Stimulated activated CD4-positive, alpha-beta T cell treated with anti-CD3 and anti-CD28 coated beads, Interleukin-1b, Interleukin-23, amount 100 ng/mL, for 1 hour (primary cell): ENCODE data around the gene CENPW.

ENCODE experiments used
- DNase-seq, 2 donors: peaks; one replicate each; pipeline ENCODE4 v3.0.0-alpha.2; 2020; ENCODE audit warnings: low read depth in 2 of 2

The CENPW gene

DNA sequence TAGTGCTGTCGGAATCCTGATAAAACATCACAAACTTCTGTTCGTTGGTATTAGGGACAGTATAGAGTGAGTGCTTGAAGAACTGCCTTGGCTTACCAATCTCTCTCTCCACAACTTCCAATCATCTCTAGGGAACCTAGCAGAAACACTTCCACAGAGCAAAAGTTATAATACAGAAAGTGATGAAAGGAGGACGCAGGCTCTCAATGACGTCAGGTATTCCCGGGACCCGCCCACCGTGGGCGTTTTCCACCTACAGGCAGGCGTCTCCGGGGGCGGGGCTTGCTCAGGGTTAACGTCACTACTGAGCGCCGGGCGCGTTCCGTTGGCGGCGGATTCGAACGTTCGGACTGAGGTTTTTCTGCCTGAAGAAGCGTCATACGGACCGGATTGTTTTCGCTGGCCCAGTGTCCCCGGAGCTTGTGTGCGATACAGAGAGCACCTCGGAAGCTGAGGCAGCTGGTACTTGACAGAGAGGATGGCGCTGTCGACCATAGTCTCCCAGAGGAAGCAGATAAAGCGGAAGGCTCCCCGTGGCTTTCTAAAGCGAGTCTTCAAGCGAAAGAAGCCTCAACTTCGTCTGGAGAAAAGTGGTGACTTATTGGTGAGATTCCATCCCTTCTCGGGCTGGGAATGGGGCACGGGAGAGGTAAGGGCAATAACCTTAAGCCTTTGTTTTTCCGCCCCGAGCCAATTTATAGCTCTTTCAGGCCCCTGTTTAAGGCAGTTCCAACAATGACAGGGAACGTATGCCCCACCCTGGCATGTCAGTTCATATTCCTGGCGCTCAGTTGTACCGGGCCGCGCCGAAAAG, at the start of gene CENPW:
TSS of gene CENPW (plus strand) at position 320 of the 814 bp plus-strand sequence. CDS start at position 479, 159 bp downstream.
- DNase-seq = peak; percentile 63 to 95

DNA sequence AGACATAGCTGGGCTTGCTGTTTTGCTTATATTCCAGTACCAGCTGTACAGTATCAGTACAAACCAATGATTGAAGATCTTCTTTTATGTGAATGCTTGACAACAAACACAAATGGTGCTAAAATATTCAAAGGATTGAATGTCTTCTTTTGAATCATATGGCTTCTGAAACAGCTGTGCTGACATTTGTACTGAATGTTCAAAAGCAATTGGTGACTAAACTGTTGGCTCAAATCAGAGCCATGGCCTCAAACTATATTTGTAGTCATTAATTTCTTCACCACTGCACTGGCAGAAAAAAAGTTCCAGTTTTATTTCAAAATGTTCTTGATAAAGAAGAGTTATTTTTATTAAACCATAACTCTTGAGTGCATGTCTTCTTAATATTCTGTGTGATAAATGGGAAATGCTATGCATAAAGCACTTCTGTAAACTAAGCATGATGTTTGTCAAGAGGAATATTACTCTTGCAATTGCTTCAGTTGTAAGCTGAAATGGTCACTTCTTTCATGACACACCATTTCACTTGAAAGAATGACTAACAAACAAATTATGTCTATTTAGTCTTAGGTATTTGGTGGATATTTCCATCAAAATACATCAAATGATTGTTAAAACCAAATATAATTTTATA, 45.9 kb upstream of the CENPW start:
- no peak for DNase-seq

DNA sequence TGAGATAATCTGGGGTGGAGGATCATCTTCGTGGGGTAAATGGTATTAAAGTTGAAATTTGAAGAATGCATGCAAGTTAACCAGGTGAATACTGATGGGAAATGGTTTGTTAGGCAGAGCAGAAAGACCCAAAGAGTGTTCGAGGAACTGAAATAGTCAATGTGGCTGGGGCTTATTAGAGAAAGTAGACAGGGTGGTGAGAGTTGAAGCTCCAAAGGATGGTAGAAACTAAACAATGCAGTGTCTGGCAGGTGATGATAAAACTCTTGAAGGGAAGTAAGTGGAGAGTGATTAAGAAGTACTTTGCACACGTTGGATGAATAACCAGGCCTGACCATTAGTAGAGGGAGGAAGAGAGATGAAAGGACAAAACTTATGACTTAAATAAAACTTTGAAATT, 39.8 kb upstream of the CENPW start:
- no peak for DNase-seq

DNA sequence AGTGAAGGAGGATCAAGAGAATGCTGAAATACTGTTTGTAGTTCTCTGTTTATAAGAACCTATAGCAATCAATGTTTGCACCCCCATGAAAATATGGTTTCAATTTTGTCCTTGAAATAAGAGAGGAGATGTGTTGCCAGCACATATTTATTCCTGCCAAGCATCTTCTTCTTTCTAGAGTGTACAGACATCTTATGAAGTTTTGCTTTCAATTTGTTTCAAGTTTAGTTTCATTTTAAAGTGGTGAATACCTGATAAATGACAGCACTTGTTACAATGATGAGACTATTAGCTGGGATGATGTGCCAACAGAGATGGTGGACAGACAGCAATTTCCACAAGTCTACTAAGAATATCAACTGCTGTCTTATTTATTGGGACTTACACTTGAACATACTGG, 39.2 kb upstream of the CENPW start:
- DNase-seq = no peak

DNA sequence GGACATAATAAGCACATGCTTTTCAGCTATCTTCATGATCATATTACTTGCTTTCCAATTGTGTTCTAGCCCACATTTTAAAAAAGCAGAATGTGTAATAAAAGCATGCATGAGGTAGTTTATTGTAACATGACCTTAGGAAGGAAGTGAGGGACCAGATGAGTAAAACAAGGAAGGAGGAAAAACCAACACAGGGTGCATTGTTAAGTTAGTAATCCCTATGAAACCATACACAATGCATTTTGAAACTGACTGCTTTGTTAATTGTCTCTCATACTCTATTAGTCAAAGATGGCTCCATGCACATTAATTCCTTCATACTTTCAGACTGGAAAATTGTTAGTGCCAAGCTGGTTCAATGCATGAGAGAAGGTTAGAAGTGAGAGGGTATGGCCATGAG, 37.7 kb upstream of the CENPW start:
- no peak for DNase-seq

DNA sequence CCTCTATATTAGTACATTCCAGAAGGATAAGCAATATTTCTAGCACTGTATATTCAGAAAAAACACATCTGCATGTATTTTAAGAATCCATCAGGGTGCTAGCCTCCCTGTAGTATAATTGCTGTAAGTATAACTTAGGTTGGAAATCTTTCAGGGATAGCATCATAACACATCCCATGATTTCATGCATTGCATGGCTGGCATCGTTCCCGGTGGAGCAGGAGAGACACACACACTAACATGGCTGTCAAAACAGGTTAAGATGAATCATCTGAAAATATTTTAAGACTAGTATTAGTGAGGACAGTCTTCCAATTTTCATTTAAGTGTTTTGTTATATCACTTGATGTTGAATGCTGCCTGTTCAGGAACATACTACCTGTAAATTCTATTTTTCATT, 32.1 kb upstream of the CENPW start:
- no peak for DNase-seq

DNA sequence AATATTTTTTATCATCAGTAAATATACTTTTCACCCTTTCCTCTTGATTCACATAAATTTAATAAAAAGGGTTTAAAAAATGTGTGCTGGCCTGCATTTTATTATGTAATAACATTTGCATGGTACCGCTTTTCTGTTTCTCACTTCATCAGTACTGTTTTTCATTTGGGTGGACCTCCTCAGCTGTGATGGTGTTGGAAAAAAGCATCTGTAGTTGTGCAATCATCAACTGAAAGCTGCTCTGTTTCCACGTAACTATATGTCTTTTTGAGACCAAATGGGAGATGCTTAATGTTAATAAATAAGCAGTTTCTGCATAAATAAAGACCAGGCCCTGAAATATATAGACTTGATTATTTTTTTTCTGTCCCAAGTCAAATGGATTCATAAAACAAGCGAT, 31.6 kb upstream of the CENPW start:
- no peak for DNase-seq

DNA sequence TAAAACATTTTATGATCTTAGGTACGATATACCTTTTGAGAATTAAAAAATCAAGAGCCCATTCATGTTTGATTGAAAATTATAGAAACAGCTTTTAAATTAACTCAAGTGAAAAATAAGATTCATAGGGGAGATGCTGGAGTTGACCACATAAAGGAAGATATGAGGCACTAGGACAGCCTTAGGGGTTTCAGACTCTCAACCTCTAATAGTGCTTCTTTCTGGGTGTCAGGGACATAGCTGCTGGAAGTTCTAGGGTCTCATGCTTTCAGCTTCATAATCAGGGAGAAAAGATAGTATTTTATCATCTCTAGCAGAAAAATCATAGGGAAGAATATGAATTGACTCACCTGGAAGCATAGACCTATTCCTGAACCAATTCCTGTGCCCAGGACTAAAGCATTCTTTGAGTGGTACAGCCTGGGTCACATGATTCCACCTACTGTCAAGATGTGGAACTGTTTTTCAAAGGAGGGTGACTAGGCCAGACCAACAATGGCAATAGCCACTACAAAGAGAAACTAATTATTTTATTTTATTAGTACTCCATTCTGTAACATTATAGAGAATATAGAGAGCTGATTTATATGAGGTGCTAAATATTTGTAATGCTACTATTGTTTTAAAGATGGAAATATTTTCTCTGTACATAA, 27.8 kb upstream of the CENPW start:
- DNase-seq = no peak

DNA sequence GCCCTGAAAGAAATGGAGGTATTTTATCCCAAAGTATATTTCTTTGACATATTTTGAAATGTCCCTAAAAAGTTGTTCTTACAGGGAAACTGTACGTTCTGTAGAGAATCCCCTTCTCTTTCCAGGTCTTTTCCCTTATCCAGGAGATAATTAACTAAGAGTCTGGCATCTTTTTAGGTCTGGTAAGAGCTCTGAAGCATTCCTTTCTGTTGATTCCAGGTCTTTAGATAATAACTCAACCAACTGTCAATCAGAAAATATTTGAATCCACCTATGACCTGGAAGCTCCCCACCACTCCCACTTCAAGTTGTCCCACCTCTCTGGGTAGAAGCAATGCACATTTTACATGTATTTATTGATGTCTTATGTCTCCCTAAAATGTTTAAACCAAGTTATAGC, 26.0 kb upstream of the CENPW start:
- no peak for DNase-seq

DNA sequence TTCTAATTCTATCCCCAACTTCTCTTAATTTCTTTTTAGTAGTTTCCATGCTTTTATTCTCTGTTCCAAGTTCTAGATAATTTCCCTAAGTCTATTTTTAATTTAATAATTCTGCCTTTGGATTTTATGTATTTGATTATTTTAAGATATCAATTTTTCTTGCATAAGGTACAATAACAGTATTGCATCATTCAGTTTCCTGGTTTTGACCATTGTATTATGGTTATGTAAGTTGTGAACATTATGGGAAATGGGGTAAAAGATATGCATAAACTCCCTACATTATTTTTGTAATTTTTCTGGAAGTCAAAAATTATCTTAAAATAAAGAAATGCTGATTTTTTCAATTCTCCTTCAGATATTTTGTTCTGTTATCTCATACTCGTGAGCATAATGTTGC, 21.1 kb upstream of the CENPW start:
- DNase-seq = no peak

DNA sequence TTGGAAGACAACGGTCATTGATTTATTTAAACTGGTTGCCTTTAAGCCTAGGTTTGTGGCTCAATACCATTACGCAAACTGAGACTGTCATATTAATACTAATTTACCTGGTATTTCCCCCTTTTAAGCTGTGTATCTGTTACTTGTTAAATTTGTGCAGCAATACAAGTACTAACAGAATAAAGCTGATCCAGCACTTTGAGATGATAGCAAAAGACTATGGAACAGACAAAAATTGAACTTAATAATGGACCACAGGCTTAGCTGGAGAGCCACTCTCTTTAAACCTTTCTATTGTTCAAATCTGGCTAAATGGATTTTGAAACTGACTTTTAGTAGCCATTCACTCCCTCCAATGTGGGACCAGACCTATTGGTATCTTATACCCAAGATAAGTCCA, 6.2 kb upstream of the CENPW start:
- DNase-seq = no peak

DNA sequence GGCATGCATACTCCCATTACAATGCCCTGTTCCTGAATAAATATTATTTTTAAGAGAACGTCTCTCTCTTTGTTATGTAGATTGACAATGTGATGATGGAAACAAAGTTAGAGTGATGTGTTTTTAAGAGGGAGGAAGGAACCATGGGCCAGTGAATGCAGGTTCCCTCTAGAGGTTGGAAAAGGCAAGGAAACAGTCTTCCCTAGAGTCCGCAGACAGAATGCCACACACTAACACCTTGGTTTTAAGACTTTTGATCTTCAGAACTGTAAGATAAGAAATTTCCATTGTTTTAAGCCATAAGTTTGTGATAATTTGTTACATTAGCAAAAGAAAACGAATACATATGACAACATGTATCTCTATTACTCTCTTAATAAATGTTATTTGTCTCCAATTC, 4.7 kb upstream of the CENPW start:
- no peak for DNase-seq

DNA sequence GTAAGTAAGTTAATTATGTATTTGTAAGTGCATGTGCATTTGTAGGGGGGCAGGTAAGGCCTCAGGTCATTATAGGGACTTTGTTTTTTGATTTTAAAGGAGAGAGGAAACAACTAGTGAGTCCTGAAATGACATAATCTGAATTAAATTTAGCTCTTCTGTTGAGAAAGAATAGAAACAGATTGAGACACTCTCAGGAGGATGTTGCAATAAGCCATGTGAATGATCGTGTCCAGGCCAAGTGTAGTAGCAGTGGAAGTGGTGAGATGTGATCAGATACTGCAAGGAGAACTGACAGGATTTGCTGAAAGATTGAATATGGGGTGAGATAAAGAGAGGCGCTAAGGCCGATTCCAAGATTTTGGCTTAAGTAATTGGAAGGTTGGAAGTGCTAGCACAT, 2.6 kb upstream of the CENPW start:
- no peak for DNase-seq

DNA sequence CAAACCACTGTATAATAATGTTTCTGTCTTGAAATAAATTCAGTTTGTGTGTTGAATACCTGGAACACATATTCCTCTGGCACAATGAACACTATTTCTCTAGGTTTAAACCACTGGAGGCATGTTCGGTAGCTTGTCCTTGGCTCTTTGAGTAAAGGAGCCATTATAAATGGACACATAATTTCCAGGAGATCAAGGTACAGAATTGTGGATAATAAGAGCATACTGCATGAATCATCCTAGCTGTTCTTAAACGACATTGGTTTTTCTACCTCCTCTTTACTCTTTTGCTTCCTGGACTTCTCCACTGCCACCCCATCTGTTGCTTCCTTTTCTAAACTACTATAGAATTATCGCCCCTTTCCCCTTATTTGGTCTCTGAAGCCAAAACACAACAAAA, 1.2 kb downstream of the CENPW start:
- no peak for DNase-seq

DNA sequence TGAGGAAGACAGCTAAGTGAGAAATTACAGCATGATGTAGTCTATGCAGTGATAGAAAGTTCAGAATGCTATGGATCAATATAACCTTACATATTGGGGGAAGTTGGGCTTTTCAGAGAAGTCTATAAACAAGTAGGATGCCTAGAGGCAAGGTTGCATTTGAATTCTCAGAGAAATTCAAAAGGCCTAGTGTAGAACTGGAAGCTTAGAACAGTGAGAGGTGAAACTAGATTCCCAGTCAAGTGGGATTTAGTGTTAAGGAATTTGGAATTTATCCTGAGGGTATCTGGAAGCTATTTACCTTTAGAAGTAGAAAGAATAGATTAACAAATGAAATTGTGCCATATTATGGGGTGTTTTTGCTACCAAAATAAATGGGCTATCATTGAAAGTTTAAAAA, 4.3 kb downstream of the CENPW start:
- no peak for DNase-seq

DNA sequence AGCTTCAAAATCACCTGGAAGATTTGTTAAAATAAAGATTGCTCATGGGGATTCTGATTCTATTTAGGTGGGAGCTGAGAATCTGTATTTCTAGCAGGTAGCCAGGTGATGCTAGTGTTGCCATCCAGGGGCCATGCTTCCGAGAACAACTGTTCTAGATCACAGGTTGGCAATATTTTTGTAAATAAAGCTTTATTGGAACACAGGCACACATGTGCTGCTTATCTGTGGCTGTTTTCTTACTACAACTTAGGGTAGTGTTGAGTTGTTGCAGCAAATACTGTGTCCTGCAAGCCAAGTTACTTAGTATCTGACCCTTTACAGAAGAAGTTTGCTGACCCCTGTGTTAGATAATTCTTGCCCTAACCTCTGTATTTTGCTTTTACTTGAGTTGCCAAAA, 12.0 kb downstream of the CENPW start:
- no peak for DNase-seq

DNA sequence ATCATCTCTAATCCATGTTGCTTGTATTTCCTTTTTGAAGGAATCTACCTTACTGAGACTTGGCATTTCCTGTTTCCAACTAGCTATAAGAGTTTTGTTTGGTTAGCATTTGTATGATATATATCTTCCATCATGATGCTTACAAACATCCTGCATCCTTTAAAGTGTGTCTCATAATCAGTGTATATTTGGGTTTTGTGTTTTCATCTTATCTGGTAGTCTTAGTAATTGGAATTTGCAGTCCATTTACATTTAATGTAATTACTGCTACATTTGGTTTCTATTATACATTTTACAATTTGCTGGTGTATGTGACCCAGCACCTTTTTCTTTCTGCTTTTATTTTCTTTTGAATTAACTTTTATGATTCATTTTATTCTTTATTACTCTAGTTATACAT, 12.6 kb downstream of the CENPW start:
- DNase-seq = no peak

DNA sequence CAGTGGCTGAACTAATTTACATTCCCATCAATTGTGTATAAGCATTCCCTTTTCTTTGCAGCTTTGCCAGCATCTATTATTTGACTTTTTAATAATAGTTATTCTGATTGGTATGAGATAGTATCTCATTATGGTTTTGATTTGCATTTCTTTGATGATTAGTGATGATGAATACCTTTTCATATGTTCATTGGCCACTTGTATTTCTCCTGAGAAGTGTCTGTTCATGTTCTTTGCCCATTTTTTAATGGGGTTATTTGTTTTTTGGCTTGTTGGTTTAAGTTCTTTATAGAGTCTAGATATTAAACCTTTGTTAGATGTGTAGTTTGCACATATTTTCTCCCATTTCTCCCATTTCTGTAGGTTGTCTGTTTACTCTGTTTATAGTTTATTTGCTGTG, 16.6 kb downstream of the CENPW start:
- DNase-seq = no peak

DNA sequence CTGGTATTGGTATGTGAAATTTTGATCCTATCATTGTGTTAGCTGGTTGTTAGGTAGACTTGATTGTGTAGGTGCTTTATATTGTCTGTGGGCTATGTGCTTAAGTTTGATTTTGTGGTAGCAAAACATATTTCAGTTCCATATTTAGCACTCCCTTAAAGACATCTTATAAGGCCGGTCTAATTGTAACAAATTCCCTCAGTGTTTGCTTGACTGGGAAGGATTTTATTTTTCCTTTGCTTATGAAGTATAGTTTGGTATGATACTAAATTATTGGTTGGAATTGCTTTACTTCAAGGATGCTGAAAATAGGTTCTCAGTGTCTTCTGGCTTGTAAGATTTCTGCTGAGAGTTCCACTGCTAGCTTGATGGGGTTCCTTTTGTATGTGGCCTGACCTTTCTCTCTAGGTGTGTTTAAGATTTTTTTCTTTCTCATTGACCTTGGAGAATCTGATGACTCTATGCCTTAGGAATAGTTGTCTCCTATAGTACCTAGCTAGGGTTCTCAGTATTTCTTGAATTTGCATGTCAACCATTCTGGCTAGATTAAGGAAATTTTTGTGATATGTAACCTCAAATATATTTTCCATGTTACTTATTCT, 20.1 kb downstream of the CENPW start:
- DNase-seq = no peak

DNA sequence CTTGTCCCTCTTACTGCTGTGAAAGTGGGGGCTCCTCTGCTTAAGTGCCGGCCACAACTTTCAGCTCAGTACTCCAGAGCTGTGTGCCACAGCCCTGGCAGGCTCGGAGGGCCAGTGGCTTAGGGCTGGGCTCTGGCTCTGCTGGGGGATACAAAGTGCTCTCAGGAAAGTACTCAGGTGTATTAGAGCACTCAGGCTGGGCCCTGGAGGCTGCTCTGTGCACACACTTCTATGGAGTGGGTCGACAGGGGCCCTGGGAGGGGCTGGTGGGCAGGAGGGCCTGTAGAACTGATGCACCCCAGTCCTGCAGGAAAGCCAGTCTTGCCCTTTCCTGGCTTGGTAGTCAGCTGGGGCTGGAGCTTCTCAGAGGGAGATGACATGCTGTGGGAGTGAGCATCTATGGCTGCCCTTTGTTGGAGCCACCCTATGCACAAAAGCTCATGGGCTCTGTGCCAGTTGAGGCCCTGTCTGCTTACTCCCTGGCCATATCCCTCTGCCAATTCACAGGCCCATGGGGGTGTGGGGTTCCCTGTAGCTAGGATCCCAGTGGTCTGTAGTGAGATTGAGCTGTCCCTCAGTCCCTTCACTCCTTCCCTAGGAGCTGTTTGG, 22.0 kb downstream of the CENPW start:
- DNase-seq = no peak

DNA sequence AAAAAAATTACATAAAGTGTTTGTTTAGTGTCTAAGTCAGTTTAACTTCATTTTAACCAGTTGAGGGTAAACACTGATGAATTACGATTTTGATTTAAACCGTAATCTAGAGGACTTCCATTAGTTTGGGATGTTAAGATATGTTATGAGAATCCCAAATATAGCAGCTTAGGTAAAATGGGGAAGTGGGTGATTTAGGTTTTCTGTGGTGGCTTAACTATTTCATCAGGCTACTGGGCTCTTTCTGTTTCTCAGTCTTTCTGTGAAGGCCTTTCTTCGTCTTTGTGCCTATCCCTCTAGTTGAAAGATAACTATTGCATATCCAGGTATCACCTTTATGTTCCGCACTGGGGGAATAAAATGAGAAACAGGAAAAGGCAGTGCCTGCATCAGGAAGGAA, 27.9 kb downstream of the CENPW start:
- DNase-seq = no peak

DNA sequence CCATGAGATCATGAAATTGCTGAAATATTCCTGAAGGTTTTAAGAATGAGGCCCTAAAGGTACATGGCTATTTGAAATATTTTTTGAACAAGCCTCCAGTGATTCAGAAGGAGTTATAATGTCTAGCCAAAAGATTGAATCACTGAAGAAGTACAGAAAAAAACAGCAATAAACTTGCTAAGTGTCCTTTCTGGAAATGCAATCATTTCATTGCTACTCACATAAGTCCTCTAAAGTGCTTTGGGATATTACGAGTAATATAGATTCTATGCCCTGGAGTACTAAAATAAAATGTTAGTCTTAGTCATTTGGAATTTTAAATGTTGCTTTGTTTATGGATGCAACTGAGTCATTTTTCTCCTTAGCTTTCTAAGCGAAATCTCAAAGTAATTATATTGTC, 32.7 kb downstream of the CENPW start:
- no peak for DNase-seq
